Dermis microvascular lymphatic vessel endothelial cell (primary cell): Measurements from ENCODE around the gene SLC25A29. TPM values are rescaled to one million over a fixed set of nuclear protein-coding genes. Genes with fewer than 3 reads are reported as not detected.

Source experiments
- DNase-seq, 2 donors: peaks; one replicate each; pipeline versions ENCODE4 v3.0.0 to v3.0.0-alpha.2; 2010; ENCODE audit warnings: low read depth in 2 of 2
- total RNA-seq: library from RNA; depleted of rRNA; stranded (reverse); fragments of >200 nt; gene quantifications from 2 replicates; pipeline ENCODE4 v1.2.1, GENCODE V29; 2014

Gene SLC25A29
- total RNA-seq, 1 donor from 2014 or later, result 45.6 TPM

- no peak for DNase-seq
These were observed 23.4 kb downstream of the SLC25A29 start for GRCh38 chr14:100282766-100283419.

- no peak for DNase-seq
These were observed 24.2 kb downstream of the SLC25A29 start for GRCh38 chr14:100282083-100282350.

GRCh38 chr14:100281286-100282082 is 24.8 kb downstream of the SLC25A29 start:
- no peak for DNase-seq

- DNase-seq, result no peak
These were observed 26.7 kb downstream of the SLC25A29 start for GRCh38 chr14:100279563-100279962.

- DNase-seq, result no peak
These were observed 27.1 kb downstream of the SLC25A29 start for GRCh38 chr14:100279133-100279532.

GRCh38 chr14:100278702-100279101 is 27.5 kb downstream of the SLC25A29 start:
- peak in 1 of 2 donors; percentile 44 for DNase-seq

- DNase-seq, result peak in 1 of 2 donors; percentile 25
These were observed 31.0 kb downstream of the SLC25A29 start for GRCh38 chr14:100275214-100275613.

GRCh38 chr14:100274250-100274649 is 32.0 kb downstream of the SLC25A29 start:
- DNase-seq, result no peak

GRCh38 chr14:100271247-100271939 is 34.9 kb downstream of the SLC25A29 start:
- DNase-seq, result peak; percentile 33 to 59

- DNase-seq, result no peak
These were observed 37.5 kb downstream of the SLC25A29 start for GRCh38 chr14:100268591-100269207.

GRCh38 chr14:100267990-100268389 is 38.3 kb downstream of the SLC25A29 start:
- no peak for DNase-seq

- no peak for DNase-seq
These were observed 43.1 kb downstream of the SLC25A29 start for GRCh38 chr14:100263141-100263540.

GRCh38 chr14:100262545-100262944 is 43.7 kb downstream of the SLC25A29 start:
- no peak for DNase-seq

GRCh38 chr14:100261621-100262020 is 44.6 kb downstream of the SLC25A29 start:
- DNase-seq, result no peak

- DNase-seq, result no peak
These were observed 49.8 kb downstream of the SLC25A29 start for GRCh38 chr14:100256339-100256895.

GRCh38 chr14:100252684-100253083 is 53.6 kb downstream of the SLC25A29 start:
- DNase-seq, result no peak

- DNase-seq, result no peak
These were observed 55.3 kb downstream of the SLC25A29 start for GRCh38 chr14:100250732-100251465.

GRCh38 chr14:100246809-100247428 is 59.3 kb downstream of the SLC25A29 start:
- DNase-seq, result peak; percentile 45 to 64

- no peak for DNase-seq
These were observed 63.2 kb downstream of the SLC25A29 start for GRCh38 chr14:100243020-100243419.

- DNase-seq, result no peak
These were observed 65.0 kb downstream of the SLC25A29 start for GRCh38 chr14:100241279-100241678.
